DMS 273 (cell line): Measurements from ENCODE around the gene CRYGN.

Experiments
- DNase-seq: peaks from one replicate; lab custom pipeline; 2025; ENCODE audit not compliant: unreplicated experiment; lab: John Stamatoyannopoulos, UW

Gene CRYGN, protein sequence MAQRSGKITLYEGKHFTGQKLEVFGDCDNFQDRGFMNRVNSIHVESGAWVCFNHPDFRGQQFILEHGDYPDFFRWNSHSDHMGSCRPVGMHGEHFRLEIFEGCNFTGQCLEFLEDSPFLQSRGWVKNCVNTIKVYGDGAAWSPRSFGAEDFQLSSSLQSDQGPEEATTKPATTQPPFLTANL

DNA sequence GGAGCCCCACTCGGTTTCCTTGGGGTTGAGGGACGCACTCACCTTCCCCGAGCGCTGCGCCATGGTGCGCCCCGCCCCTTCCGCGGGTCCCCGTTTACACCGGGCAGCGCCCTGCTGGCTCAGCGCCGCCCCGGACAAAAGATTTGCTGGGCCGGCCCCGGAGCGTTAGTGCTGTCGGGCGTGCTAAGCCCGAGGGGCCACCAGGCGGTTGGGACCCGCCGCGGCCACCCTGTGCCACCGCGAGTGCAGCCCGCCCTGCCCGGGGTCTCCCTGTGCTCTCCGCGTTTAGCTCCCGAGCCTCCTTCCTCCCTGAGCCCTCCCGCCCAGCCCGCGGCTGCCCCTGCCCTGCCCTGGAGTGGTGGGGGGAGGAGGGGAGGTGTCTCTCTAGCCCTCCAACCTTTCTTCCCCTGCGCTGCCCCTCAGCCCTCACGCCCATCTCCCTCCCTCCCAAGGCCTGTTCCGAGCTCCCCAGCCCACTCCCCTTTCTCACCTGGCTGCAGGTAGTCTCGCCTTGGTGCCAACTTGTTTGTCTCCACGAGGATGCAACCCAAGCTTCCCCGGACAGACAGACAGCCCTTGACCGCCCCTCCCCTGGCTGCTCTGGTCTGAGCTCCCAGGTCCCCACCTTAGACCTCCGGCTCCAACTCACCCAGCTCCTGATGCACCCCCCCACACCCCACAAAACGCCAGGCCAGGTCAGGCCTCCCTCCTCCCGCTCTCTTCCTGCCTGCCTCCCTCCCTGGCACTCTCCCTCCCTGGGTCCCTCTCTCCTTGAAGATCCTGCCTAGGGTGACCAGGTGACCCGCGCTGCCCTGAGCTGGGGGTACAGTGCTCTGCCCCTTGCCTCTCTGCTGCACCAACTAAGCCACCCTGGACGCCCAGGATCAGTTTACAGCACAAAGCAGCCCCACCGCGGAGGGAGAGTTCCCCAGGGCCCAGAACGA, at the start of gene CRYGN:
TSS of gene CRYGN (minus strand) at position 287 of the 944 bp plus-strand sequence. CDS start at position 63, 224 bp downstream.
- DNase-seq, result peak; percentile 66

DNA sequence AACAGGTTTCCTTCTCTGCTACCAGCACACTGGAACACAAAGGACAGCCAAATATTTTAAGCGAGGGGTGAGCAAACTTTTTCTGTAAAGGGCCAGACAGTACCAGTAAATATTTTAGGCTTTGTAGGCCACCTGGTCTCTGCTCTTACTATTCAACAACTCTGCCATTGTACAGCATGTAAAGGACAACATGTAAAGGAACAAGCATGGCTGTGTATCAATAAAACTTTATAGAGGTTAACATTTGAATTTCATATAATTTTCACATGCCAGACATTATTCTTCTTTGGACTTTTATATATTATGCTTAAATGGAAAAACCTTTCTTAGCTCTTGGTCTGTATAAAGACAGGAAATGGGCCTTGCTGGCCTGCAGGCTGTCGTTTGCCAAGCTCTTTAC, 49.6 kb upstream of the CRYGN start:
- DNase-seq, result no peak

DNA sequence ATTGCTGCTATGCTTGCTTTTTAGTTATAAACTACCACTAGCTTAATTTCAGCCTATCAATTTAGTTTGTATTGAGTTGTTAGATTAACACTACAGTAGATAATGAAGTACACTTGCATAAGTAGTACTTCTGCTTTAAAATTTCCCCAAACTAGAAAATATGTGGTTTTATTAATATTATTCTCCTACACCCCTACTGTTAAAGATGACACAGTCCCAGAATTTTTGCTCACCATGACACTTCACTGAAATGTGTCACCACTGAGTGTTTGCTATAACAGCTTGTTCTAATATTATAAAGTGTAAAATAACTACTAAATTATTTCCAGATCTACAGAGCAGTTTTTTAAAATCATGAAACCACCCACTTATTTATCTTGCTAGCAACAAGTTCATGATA, 48.2 kb upstream of the CRYGN start:
- no peak for DNase-seq

DNA sequence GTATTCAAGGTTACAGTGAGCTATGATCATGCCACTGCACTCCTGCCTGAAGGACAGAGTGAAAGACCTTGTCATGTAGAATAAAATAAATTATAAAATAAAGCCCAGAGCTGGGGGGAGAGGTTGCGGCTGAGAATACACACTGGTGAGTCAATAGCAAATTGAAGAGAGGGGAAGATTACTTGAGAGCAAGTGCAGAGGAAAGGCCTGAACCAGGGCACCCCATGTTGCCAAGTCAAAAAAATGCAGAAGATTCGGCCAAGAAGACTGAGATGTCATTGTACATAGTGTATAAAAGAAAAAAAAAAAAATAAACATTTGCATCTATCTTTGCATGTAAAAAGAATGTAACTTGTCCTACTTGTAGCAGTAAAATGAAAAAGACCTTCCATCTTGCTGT, 47.3 kb upstream of the CRYGN start:
- no peak for DNase-seq

DNA sequence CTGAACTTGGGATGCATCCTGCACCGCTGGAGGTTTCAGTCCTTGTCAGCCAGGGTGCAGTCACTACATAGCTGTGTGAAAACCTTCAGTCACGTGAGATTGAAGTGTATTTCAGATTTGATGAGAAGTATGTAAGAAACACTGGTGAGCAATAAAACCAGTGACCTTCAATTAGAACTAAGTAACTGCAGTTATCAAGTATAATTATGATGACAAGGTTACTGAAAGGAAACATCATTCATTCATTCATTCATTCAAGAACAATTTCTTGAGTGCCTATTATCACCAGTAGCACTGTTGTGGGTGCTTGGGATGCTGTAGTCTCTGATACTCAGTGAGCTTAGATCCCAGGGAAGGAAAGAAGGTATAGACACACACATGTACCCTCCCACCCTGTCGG, 46.1 kb upstream of the CRYGN start:
- no peak for DNase-seq

DNA sequence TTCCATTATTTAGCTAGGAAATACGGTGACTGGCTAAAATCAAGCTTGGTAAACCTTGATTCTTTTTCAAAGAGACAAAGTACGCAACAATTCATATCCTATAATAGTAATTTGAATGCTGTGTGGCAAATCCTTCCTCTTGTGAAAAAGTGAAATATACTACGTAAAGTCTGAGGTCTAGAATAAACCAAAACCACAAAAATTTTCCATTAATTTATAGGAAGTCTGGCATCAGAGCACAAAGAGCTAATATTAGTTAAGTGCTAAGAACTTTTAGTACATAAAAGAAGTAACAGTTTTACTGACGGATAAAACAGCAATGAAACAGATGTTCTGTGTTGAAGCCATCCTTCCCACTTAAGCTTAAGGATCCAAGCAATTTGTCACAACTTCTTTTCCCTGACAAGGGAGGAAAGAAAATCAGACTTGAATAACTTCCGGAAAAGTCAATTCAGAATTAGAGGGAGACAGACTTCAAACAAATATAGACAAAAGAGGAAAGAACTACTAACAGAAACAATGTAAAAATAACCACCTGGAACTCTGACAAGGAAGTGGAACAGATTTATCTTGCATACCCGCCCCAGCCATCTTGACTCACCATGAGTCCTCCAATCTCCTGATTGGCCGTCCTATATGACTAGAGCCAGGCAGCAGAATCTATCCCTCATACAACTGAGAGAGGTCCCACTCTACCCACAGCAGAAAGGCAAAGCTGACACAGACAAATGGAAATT, 45.2 kb upstream of the CRYGN start:
- DNase-seq, result no peak

DNA sequence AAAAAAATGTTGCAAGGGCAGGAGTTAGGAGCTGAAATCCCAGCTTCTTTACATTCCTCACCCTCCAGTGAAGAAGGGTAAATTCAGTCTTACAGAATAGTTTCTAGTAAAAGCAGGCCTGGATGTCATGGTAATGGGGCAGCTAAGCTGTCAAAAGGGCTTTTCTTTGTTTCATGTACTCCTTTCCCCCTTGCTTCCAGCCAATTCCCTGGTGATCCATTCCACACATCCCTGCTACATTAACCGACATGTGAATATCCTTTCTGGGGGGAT, 43.7 kb upstream of the CRYGN start:
- no peak for DNase-seq

DNA sequence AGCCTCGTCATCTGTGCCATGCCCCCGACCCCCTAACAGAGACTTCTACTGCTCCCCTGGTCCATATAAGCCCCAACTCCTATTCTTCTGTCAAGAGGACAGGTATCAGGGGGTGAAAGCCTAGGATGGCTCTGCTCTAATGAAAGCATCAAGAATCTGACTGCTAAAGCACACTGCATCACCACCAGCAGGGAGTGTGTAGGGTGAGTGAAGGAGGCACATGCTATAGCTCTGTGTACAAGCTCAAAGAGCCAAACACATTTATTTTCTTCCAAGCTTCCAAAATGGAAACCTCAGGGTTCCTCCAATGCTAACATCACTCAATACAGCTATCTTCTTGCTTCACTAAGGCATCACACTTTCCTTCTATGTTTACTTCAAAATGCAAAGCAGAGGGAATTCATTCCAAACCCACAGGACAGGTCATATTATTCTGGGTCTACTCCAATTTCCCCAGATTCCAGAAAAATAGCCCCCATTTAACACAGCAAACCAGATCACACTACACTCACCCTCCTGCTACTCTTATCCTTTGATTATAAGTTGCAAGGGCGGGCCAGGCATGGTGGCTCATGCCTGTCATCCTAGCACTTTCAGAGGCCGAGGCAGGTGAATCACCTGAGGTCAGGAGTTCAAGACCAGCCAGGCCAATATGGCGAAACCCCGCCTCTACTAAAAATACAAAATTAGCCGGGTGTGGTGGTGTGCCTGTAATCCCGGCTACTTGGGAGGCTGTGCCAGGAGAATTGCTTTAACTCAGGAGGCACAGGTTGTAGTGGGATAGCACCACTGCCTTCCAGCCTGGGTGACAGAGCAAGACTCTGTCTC, 43.2 kb upstream of the CRYGN start:
- no peak for DNase-seq

DNA sequence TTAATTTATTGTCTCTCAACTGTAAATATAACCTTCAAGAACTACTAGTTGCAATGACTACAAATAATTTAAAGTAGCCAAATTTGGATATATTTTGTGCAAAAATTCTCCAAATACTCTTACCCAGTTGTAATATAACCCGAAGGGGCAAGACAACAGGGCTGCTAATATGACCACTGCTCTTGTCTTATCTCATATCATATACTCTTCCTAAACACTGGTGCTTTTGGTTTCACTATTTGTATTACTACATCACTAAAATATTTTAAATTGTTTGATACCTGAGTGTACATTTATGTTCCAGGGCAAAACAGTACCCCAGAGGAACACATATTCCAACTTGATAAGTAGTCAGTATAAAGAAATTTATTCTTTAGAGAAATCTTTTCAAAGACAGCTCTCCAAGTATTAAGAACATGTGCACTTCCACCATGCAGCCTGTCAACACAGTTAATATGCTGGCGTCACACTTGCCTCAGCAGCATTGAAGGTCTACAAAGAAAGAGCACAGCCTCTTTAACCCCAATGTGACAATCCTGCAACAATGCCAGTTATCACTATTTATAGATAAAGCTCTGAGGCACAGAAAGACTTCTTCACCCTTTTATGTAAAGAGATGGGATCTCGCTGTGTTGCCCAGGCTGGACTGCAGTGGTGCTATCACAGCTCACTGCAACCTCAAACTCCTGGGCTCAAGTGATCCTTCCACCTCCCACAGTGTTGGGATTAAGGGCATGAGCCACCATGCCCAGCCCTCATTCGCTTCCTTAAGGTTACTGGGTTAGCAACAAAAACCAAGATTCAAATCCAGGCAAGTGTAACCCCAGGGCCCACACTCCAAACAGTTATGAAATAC, 41.9 kb upstream of the CRYGN start:
- DNase-seq, result no peak

DNA sequence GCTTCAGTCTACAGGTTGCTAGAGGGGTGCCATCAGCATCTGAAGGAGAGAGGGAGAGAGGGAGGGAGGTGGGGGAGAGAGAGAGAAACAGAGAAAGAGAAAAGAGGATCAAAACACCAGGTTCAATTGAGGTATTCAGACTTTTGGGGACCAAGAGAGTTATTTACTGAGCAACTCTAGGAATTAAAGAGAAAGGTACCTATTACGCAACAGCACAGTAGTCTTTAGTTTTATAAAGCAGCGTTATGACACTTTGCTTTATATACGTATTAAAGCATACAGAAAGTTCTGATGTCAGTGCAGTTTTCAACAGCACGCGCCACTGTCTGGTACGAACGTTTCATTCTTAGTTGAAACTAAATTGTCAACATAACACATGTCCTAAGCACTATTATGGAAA, 37.9 kb upstream of the CRYGN start:
- DNase-seq, result no peak

DNA sequence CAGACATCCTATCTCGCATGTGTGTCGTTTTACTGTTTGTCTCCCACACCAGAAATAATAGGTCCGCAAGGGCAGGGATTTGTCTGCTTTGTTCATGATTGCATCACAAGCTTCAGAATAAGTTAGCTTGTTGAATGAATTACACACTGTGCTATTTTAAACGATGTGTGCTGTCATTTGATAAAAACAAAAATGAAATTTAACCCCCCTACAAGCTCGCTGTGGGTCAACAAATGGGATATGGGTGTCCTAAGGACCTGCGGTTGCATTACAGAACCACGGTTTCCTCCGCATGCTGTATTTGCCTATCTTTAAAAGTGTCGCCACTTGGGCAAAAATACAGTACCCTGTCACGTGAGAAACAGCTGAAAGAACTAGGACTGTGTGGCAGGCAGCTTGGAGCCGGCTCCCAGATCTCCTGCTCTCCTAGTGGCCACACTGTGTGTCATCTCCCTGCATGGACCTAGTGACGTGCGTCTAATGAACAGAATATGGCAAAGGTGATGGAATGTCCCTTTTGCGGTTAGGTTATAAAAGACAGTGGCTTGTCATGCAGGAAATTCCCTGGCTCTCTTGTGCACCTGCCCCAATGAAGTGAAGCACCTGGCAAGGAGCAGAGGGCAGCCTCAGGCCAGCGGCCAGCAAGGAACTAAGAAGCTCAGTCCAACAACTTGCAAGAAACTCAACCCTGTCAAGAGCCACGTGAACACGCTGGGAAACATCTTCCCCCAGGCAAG, 32.9 kb upstream of the CRYGN start:
- no peak for DNase-seq

DNA sequence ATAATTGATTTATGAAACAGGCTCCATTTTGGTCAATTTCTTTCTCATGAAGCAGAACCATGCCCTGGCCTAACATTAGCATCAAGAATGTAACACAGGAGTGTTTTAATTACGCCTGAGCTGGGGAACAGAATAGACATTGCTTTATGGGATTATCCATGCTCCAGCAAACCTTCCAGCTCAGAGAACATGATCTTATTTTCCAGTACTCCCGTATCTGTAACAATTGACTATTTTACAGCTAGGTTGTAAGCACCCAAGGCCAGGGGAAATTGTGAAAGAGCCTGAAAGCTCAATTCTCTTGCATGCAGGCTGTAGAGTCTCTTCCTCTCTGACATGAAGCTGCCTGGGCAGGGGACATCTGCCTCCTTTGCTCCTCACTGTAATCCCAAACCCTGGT, 30.8 kb upstream of the CRYGN start:
- no peak for DNase-seq

DNA sequence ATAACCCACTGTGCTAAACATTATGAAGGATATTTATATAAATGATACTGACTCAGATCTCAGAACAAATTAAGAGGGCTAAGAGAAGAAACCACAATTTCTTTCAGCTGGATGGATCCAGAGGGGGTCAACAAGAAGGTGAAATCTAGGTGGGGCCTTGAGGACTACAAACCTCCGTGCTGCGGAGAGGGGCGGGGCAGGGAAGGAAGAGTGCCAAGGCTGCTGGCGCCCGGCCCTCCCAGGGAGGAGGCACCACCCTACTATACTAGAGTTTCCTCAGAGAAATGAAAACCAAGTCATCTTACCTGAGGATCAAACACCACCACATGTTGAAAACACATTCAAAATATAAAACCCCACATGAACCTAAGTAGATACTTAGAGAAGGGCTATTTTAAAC, 29.3 kb upstream of the CRYGN start:
- DNase-seq, result no peak

DNA sequence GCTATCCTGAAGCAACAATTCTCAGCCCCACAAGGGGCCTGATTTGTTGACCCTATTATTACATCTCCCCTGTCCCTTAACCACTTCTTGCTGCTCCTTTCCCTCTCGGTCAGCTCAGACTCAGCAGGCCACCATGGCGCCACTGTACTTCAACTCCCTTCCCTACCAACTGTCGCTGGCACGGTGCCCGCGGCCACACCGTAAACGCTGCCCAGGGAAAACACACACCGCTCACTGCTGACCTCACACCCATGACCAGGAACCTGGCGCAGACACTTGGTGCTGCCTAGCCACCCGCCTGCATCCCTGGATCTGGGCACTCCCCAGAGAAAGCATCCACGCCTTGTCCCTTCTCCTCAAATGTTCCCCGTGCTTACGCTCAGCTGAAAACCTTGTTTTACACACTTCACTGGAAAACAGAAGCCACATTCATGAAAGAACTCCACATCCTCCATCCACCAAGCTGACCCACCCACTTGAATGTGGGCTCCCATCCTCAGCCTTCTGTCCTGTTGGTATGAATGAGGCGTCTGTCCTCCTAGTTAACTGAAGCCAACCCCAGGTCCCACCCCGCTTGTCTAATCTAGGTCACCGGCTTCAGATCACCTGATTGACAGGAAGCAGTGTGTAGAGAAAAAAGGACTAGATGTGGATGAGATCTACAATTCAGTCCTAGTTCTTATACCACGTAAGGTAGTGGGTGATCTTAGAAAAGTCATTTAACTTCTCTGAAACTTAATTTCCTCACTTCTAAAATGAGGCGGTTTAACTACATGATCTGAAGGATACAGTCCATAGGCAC, 28.5 kb upstream of the CRYGN start:
- DNase-seq, result no peak

DNA sequence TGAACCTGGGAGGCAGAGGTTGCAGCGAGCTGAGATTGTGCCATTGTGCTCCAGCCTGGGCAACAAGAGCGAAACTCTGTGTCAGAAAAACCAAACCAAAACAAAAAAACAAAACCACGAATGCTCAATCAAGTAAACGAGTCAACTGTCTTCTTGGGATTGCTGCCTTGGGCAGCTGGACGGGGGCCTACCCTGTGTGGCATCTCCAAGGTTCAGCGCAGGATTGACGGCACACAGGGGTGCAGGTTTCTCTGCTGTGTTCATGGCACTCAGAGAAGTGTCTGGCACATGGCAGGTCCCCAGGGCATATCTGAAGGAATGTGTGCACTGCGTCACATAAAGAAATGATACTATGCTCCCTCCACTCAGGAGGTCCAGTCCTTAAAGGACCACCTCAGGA, 25.2 kb upstream of the CRYGN start:
- no peak for DNase-seq

DNA sequence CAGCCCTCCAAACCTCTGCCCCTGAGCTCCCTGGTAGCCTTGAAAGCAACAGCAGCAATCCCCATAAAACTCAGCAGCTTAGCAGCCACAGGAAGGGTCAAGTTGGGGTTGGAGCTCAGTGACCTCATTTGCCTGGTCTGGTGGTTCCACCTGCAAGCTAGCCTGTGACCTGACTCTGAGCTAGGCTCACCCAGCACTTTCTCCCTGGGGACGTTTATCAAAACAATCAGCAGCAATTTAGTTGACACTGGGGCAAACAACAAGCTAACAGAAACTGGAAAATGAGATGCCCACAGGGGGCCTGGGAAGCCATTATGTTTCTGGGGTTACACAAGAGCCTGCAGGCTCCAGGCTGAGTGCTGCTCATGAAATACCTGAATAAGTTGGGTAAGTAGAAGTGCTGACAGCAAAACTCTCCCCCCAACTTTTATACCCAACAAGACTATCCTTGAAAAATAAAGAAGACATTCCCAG, 22.4 kb upstream of the CRYGN start:
- DNase-seq, result no peak

DNA sequence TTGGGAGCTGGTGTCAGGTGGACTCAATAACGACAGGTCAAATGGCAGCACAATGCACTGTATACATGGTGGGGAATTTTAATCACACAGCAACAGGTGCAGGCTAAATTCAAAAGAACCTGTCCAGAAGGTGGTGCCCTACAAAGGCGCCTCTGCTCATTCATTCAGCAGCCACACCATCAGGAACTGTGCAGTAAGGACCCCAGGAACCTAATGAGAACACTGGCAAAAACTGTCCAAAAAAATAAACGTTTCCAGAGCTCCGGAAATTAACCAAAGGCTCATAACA, 21.9 kb upstream of the CRYGN start:
- DNase-seq, result no peak

DNA sequence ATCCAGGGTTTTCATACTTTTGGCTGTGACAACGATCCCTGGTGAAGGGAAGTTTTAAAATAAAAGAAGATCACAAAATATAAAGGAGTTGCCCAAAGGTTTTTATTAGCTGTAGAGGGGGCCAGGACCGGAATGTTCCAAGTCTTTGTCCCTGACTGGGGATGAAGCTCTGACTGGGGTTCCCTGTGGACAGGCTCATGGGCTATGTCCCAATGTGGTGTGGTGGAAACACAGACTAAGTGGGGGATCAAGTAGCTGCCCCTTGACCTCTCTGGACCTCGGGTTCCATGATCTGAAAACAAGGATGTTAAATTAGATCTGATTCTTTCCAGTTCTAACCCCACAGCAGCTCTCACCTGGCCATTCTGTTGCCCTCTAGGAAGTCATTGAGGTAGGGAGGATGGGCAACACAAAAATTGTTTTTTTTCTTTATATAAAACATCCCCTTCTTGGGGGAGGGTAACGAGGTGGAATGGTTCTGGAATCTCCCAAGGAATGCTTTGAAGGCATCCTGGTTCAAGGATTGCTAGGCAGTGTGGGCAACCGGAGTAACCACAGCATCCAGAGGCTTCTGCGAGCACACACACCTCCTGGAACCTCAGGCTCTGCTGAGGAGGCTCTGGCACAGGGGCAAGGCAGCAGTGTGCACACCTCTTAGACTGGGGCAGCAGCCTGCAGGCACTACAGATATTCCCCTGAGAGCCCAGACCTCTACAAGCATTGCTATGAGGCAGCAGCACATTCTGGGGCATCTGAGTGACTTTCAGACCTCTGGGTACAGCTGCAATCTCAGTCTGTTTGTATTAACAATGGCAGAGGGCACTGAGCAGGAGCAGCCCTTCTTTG, 21.4 kb upstream of the CRYGN start:
- DNase-seq, result peak; percentile 45
